HFFc6 (cell line): Measurements from ENCODE around the gene ANO7. TPM values are rescaled to one million over a fixed set of nuclear protein-coding genes. Genes with fewer than 3 reads are reported as not detected.

Source experiments
- DNase-seq: peaks from one replicate; pipeline ENCODE4 v3.0.0-alpha.2; 2018
- H3K27ac Mint-ChIP-seq: 2 replicates; pipeline ENCODE4 v1.8.0; 2020; ENCODE audit warnings: mild to moderate bottlenecking, mixed read lengths
- H3K27me3 Mint-ChIP-seq: 2 replicates; pipeline ENCODE4 v1.8.0; 2021; ENCODE audit warnings: mild to moderate bottlenecking, moderate library complexity, mixed read lengths; ENCODE audit not compliant: insufficient read depth
- H3K36me3 Mint-ChIP-seq: 2 replicates; pipeline ENCODE4 v1.8.0; 2021; ENCODE audit warnings: low read depth, mixed read lengths
- H3K4me1 Mint-ChIP-seq: 2 replicates; pipeline ENCODE4 v1.8.0; 2020; ENCODE audit warnings: low read depth, mixed read lengths
- H3K4me3 Mint-ChIP-seq: 2 replicates; pipeline ENCODE4 v1.8.0; 2020; ENCODE audit warnings: mild to moderate bottlenecking, moderate library complexity, mixed read lengths
- H3K9me3 Mint-ChIP-seq: 2 replicates; pipeline ENCODE4 v1.8.0; 2020; ENCODE audit warnings: mild to moderate bottlenecking, mixed read lengths
- total RNA-seq, 6 experiments: library from RNA; stranded (reverse); fragmentation: NEBNext Ultra II Directional; extraction: Animal tissue kit (Norgen Biotek cat#: 25700); gene quantifications; 2 replicates in 1 of 6; 3 replicates in 5 of 6; pipeline ENCODE4 v1.2.3, GENCODE V29; 2021
- TF ChIP-seq, protein P1 (sequence below): fragments of 200-600 bp; sonication (generic); IDR thresholded peaks from 2 replicates; pipeline ENCODE4 v1.5.0; 2021; ENCODE audit warnings: antibody characterized with exemption, mild to moderate bottlenecking

The ANO7 gene
- total RNA-seq, 6 experiments from 2014 or later, result 0.80 to 1.4 (median 1.2) TPM

DNA sequence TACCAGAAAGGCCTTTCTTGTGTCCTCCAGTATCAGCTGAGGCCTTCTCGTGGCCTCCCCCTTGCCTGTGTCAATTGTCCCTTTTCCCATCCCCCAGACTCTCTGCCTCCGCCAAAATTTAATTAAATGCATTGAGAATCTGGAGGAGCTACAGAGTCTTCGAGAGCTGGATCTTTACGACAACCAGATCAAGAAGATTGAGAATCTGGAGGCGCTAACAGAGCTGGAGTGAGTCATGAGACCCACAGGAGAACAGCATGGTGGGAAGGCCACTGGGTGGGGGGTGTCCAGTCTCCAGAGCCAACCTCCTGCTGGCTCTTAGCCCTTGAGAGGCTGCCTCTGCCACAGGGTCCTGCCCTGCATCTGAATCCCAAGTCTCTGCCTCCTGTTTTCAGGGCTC, 29.4 kb upstream of the ANO7 start:
- Mint-ChIP-seq H3K9me3 (no peaks in the 10 kb centered on the region), H3K27me3 (peaks cover 5% of the 10 kb centered on the region; the same call in 1 of the 2 replicates), H3K4me3 (no peak overlapping the region), H3K4me1 (peaks cover 45% of the 10 kb centered on the region), H3K27ac (no peak overlapping the region), H3K36me3 (peaks cover 26% of the 10 kb centered on the region)
- TF ChIP-seq, protein P1, sequence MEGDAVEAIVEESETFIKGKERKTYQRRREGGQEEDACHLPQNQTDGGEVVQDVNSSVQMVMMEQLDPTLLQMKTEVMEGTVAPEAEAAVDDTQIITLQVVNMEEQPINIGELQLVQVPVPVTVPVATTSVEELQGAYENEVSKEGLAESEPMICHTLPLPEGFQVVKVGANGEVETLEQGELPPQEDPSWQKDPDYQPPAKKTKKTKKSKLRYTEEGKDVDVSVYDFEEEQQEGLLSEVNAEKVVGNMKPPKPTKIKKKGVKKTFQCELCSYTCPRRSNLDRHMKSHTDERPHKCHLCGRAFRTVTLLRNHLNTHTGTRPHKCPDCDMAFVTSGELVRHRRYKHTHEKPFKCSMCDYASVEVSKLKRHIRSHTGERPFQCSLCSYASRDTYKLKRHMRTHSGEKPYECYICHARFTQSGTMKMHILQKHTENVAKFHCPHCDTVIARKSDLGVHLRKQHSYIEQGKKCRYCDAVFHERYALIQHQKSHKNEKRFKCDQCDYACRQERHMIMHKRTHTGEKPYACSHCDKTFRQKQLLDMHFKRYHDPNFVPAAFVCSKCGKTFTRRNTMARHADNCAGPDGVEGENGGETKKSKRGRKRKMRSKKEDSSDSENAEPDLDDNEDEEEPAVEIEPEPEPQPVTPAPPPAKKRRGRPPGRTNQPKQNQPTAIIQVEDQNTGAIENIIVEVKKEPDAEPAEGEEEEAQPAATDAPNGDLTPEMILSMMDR, result no peak
- no peak for DNase-seq

DNA sequence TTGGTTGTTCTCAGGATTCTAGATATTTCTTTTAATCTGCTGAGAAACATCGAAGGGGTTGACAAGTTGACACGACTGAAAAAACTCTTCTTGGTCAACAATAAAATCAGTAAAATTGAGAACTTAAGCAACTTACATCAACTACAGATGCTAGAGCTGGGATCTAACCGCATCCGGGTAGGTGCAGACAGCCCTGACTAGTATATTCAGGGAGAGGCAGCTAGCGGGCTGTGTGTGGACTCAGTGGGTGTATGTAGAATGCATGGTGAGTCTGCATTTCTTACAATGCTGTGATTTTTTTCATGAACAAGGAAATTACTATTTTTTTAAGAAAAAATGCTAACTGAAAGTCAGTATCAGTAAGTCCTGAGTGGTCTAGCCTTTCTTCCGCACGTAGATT, 28.2 kb upstream of the ANO7 start:
- TF ChIP-seq, protein P1, result no peak
- Mint-ChIP-seq H3K27me3 (peaks cover 5% of the 10 kb centered on the region; the same call in 1 of the 2 replicates), H3K9me3 (no peaks in the 10 kb centered on the region), H3K27ac (no peak overlapping the region), H3K36me3 (peaks cover 23% of the 10 kb centered on the region), H3K4me1 (peaks cover 37% of the 10 kb centered on the region), H3K4me3 (no peak overlapping the region)
- no peak for DNase-seq

DNA sequence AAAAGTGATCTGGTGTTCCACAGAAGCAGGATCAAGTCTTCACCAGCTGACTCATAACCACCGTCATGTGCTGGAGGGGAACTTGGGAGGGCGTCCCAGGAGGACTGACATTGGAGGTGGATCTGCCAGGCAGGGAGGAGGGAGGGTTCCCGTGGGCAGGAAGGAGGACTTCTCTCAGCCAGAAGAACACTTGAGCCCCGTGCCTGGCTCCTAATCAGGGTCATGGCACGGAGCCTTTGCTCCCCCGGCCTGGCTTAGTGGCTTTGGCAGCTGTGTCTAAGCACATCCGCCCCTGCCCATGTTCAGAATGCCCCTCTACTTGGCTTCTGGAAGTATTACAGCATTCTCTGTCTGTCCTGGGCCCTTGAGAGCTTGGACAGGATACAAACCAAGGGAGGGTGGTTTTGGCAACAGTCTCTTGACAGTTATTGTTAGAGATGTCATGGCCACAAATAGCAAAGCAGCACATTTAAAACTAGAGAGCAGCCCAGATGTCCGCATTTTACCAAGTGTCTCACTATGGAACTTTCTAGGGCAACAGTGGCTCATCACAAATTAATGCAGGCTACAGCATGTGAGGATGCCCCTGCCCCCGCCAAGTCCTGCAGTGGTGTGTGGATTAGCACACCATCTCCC, 26.7 kb upstream of the ANO7 start:
- TF ChIP-seq, protein P1, result no peak
- Mint-ChIP-seq H3K36me3 (peaks cover 23% of the 10 kb centered on the region), H3K27ac (peak overlapping the region; percentile 74), H3K9me3 (no peaks in the 10 kb centered on the region), H3K4me1 (peaks cover 33% of the 10 kb centered on the region), H3K4me3 (no peak overlapping the region; the same call in 1 of the 2 replicates), H3K27me3 (peaks cover 2% of the 10 kb centered on the region; the same call in 1 of the 2 replicates)
- DNase-seq, result peak; percentile 63

DNA sequence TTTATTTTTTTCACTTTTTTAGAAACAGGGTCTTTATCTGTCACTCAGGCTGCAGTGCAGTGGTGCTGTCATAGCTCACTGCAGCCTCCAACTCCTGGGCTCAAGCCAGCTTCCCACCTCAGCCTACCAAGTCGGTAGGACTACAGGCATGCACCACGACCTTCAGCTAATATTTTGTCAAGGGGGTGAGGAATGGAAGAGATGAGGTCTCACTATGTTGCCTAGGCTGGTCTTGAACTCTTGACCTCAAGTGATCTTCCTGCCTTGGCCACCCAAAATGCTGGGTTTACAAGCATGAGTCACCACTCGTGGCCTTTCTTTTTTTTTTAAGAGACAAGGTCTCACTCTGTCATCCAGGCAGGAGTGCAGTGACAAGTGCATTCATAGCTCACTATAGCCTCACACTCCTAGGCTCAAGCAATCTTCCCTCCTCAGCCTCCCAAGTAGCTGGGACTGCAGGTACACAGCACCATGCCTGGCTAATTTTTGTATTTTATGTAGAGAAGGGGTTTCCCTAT, 24.8 kb upstream of the ANO7 start:
- Mint-ChIP-seq H3K27me3 (peaks cover 2% of the 10 kb centered on the region; the same call in 1 of the 2 replicates), H3K36me3 (peaks cover 14% of the 10 kb centered on the region), H3K27ac (no peak overlapping the region), H3K9me3 (no peaks in the 10 kb centered on the region), H3K4me3 (no peak overlapping the region), H3K4me1 (peaks cover 15% of the 10 kb centered on the region)
- TF ChIP-seq, protein P1, result no peak
- no peak for DNase-seq

DNA sequence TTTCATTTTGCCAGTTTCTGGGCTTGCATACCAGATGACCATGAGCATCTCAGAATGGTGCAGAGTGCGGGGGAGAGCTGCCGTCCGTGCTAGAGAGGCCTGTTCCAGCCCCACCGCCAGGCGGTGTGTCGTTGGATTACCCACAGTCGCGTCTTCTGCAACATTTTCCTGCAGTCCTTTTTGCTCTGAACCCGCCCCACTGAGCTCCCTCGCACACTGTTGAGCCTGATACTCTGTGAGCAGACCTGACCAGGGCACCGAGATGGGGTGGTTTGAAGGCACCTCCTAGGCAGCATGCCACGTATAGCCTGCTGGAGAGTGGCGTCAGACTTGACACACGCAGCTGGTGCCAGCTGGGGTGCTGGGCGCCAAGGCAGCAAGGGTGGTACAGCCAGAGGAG, 20.1 kb upstream of the ANO7 start:
- Mint-ChIP-seq H3K27ac (no peak overlapping the region), H3K36me3 (peaks cover 38% of the 10 kb centered on the region), H3K4me3 (no peak overlapping the region), H3K9me3 (peaks cover 16% of the 10 kb centered on the region), H3K27me3 (peaks cover 3% of the 10 kb centered on the region), H3K4me1 (0 out of 2 replicates have a peak, but pooled peaks cover under 1% of the 10 kb centered on the region)
- TF ChIP-seq, protein P1, result no peak
- DNase-seq, result no peak
